ENCODE results near the gene GBGT1. TPM values are rescaled to one million over a fixed set of nuclear protein-coding genes. Genes with fewer than 3 reads are reported as not detected.

The GBGT1 gene
- total RNA-seq, 1 donor from 2014 or later = 6.6 TPM

DNA sequence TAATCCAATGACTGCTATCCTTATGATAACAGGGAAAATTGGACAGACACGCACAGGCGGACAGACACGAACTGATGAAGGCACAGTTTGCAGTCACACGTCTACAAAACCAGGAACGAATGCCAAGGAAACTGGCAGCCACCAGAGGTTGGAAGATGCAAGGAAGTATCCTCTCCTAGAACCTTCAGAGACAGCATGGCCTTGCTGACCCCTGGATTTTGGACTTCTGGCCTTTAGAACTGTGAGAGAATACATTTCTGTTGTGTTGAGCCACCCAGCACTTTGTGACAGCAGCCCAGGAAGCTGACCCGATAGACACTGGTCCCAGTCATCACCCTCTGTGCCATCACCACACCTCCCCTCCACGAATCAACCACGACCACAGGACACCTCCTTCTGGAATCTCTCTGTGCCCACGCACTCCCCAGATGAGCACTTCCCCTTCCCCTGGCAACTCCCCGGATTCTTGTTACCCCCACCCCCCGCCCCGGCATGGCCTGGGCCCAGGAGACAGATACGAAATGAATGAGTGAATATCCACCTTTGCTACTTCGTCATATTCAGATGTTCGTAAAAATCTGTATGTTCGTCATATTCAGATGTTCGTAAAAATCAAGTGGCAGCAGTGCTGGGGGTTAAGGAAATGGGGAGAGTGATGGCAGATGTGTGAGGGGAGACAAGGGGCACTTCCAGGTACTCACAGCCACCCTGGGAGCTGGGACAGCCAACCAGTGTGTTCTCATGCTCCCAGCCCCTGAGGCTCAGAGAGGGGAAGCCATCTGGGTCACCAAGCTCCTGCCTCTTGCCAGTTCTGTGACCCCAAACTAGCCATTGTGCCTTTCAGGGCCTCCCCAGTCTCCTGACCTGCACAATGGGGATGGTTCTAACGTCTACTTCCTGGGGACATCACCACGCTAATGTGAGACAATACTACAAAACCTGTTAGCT, 18.5 kb downstream of the GBGT1 start:
- DNase-seq (ENCODE audit: extremely low read depth, low read depth, low spot score) = no peak

- DNase-seq (ENCODE audit: extremely low read depth, low read depth, low spot score) = no peak
These were observed 19.4 kb downstream of the GBGT1 start for GRCh38 chr9:133144142-133144903.

DNA sequence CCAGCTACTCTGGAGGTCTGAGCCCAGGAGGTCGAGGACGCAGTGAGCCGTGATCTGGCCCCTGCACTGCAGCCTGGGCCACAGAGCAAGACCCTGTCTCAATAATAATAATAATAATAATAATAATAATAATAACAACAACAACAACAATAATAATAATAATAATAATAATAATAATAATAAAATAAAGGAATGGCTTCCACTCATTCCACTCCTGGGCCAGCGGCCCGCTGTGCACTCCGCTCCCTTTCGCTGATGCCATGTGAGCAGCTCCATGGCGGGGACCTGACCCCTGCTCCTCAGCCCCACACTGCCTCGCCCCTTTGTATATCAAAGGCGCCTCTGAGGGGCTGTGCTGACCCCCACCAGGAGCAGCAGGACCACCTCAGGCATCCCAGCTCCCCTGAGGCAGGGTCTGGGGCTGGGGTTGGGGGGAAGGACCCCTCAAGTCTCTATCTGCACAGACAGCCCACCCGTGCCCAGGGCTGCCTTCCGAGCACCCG, 20.0 kb downstream of the GBGT1 start:
- no peak for DNase-seq (ENCODE audit: extremely low read depth, low read depth, low spot score)

DNA sequence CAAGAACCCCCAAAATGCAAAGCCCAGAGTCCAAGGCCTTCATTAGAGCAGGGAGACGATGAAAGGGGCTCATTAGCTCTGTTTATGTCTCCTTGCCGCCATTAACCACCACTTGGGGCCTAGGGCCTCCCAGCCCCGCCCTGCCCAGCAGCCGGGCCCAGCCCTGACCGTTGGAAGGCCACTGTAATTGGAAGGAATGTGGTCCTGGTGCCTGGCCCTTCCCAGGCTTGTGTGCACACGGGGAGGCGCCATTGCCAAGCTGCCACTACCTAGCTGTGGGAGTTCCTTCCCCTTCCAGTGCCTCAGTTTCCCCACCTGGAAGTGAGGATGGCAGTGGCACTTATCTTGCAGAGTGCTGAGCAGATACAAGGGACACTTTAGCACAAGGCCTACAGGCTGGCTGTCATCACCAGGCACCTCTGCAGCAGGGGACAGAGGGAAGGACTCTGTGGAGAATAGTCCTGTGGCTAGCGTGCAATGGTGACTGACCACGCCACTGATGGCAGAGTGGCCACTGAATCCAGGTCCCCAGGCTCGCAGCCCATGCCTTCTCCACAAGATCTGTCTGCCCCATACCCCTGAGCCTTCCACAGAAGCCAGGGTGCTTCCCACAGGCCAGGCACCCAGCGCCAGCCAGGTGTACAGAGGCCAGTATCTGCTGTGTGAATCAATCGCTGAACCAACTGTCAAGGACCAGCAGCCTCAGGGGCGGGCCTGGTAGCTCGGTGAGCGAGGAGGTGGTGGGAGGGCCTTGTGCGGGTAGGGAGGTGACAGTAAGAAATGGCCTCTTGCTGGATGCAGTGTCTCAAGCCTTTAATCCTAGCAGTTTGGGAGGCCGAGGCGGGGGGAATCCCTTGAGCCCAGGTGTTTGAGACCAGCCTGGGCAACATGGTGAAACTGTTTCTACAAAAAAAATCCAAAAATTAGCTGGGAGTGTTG, 20.8 kb downstream of the GBGT1 start:
- DNase-seq (ENCODE audit: extremely low read depth, low read depth, low spot score) = no peak

GRCh38 chr9:133141833-133142595, 21.7 kb downstream of the GBGT1 start:
- DNase-seq (ENCODE audit: extremely low read depth, low read depth, low spot score) = no peak

GRCh38 chr9:133140606-133141005, 23.1 kb downstream of the GBGT1 start:
- no peak for DNase-seq (ENCODE audit: extremely low read depth, low read depth, low spot score)

- DNase-seq (ENCODE audit: extremely low read depth, low read depth, low spot score) = no peak
These were observed 23.6 kb downstream of the GBGT1 start for GRCh38 chr9:133140174-133140505.

- DNase-seq (ENCODE audit: extremely low read depth, low read depth, low spot score) = no peak
These were observed 24.2 kb downstream of the GBGT1 start for GRCh38 chr9:133139246-133140173.

DNA sequence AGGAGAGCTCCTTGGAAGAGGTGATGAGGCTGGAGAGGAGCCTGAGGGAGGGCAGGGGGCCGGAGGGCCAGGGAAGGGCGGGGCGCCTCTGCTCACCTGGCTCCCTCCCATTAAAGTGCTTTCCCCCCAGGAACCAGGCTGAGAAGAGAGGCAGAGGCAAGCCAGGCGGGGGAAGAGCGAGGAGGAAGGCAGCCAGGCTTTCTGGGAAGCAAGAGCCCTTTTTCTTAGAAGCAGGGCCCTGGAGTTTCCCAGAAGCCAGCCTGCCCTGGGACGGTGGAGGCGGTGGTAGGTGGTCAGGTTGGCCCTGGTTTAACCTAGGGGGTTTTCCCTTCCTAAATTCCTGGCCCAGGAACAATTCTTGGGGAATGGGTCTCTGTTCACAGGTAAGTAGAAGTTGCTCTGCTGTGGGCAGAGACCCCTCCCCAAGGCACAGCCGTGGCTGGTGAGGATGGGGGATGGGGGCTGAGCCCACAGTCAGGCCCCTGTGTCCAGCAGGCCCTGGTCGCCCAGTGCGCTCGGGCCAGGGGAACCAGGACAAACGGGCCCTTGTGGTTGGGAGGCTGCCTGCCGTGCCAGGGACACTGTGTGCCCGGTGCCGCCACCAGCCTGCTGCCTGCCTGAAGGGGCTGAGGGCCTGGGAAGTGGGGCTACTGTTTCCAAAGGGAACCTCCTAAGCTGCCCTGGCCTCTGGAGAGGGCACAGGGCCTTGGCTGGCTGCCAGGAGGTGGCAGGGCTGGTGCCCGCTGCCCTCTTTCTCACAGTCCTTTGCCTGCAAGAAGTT, 26.1 kb downstream of the GBGT1 start:
- no peak for DNase-seq (ENCODE audit: extremely low read depth, low read depth, low spot score)

DNA sequence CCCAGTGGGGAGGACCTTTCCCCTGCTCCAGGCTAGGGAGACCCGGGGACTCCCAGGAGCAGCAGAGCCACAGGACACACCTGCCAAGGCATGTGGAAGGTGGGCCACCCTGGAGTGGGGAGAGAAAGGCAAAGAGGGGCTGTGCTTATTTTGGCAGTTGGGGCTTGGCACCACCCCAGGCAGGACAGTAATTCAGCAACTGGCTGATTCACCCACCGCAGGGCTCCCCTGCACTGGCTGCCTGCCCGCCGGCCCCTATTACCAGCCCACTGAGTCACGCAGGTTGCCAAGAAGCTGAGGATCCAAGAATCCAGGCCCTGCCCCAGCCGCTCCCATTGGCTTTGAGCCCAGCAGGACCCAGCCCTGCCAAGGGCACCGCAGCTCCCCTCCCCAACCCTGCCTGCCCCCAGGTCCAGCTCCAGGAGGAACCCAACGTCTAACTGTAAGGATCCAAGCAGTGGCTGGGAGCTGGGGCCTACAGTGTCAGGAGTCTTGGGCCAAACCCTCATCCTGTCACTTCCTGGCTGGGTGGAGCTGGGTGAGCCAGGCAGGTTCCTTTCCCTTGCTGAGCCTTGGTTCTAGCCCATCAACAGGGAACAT, 28.5 kb downstream of the GBGT1 start:
- DNase-seq (ENCODE audit: extremely low read depth, low read depth, low spot score) = no peak

DNA sequence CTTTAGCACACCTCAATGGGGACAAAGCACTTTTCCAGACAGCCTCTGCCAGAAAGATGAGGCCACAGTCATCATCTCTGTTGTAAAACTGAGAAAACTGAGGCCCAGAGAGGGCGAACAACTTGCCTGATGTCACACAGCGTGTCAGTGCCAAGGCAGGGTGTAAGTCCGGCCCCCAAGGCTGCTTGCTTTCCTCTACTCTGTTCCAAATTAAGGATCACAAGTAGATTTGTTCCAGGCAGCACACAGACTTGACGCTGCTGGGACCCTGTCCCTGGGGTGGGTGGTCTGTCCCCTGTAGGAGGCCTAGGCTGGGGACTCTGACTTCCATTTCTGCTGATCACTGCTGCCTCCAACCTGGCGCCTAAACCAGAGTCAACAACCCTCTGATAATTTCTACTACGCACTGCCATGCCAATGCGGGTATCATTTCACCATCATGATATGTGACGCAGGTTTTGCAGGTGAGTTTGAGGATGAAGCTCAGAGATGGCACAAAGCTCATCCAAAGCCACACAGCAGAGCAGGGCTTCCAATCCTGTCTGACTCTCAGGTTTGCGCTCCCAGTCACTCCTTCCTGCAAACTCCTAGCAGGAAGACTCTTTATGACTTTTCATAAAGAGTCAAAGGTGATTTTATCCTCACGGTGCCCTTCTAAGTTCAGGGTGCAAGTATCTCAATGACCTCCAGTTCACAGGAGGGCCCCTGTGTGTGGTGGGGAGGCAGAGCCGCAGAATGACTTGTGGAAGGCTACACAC, 29.1 kb downstream of the GBGT1 start:
- DNase-seq (ENCODE audit: extremely low read depth, low read depth, low spot score) = no peak

GRCh38 chr9:133133681-133134387, 29.9 kb downstream of the GBGT1 start:
- peak; percentile 93 for DNase-seq (ENCODE audit: extremely low read depth, low read depth, low spot score)

DNA sequence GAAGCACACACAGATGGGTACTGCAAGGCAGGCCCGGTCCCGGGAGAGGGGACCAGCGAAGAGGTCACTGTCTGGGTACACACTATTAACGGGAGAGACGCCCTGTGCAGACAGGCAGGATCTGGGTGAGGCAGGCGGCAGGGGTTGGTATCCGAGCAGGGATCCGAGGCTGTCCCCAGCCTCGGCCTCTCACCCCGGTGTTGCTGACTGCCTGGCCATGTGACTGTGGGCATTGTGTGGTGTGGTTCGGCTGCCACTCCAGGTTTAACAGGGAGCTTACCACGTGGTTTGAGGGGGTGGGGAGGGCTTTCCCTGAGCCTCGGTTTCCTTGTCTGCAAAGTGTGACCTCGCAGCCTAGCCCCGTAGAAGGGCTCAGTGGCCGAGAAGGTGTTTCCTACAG, 31.5 kb downstream of the GBGT1 start:
- no peak for DNase-seq (ENCODE audit: extremely low read depth, low read depth, low spot score)

DNA sequence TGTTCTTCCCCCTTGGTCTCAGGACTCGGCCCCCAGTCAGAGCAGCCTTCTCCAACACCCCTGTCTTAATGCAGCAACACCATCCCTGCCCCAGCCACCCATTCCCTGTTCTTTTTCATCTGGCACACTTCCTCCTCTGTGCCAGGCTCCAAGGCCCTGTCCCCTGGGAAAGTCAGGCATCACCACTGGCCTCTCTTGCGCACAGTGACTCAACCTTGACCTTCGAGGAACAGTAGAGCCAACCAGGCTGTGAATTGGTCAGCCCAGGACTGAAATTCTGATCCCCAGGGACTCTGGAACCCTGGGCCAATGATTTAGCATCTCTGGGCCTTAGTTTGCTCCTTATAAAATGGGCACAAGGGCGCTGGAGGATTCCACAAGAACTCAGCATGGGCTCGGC, 32.2 kb downstream of the GBGT1 start:
- no peak for DNase-seq (ENCODE audit: extremely low read depth, low read depth, low spot score)

- no peak for DNase-seq (ENCODE audit: extremely low read depth, low read depth, low spot score)
These were observed 32.9 kb downstream of the GBGT1 start for GRCh38 chr9:133130685-133131244.
